ENCODE measurements around the gene KPRP. TPM values are rescaled to one million over a fixed set of nuclear protein-coding genes. Genes with fewer than 3 reads are reported as not detected.

The KPRP gene
- polyA plus RNA-seq, 1 donor (not counting 4 experiments of a cell fraction or from before 2014, with no cell fraction given), result 0.90 TPM

- Histone ChIP-seq H2AFZ (ENCODE audit: control insufficient read depth, low read length) (no peak overlapping the region), H3K27me3 (ENCODE audit: control insufficient read depth, extremely low read depth, insufficient read depth, low read length) (no peaks in the 10 kb centered on the region), H3K4me1 (ENCODE audit: control insufficient read depth, extremely low read depth, insufficient read depth, low read length) (peaks cover 33% of the 10 kb centered on the region), H3K9ac (ENCODE audit: control insufficient read depth, extremely low read depth, insufficient read depth, low read length) (no peak overlapping the region), H3K9me1 (ENCODE audit: control insufficient read depth, extremely low read depth, insufficient read depth, low read length) (no peaks in the 10 kb centered on the region), H3K27ac (ENCODE audit: control insufficient read depth, insufficient read depth, low read length) (no peak overlapping the region), H3K79me2 (ENCODE audit: control insufficient read depth, insufficient read depth, low read length) (no peaks in the 10 kb centered on the region), H3K9me3 (ENCODE audit: control insufficient read depth, low read depth, low read length) (no peaks in the 10 kb centered on the region), H3K4me3 (ENCODE audit: control insufficient read depth in 2 of 3, extremely low read depth in 1 of 3, insufficient read depth in 2 of 3, low read depth in 1 of 3, low read length in 3 of 3) (no peak overlapping the region), H3K36me3 (ENCODE audit: control insufficient read depth in 2 of 2, extremely low read depth in 1 of 2, insufficient read depth in 2 of 2, low read length in 2 of 2) (no peaks in the 10 kb centered on the region), H4K20me1 (ENCODE audit: control insufficient read depth, extremely low read depth, insufficient read depth, low read length) (no peaks in the 10 kb centered on the region), H3K4me2 (ENCODE audit: control insufficient read depth, extremely low read depth, insufficient read depth, low read depth, low read length) (no peak overlapping the region)
- FAIRE-seq (no peak), DNase-seq (ENCODE audit: low read depth, low spot score) (no peak)
- no peak for TF ChIP-seq EZH2 (IDR thresholded peaks at IDR 0.05; ENCODE audit: low read length)
- TF ChIP-seq, protein P1, sequence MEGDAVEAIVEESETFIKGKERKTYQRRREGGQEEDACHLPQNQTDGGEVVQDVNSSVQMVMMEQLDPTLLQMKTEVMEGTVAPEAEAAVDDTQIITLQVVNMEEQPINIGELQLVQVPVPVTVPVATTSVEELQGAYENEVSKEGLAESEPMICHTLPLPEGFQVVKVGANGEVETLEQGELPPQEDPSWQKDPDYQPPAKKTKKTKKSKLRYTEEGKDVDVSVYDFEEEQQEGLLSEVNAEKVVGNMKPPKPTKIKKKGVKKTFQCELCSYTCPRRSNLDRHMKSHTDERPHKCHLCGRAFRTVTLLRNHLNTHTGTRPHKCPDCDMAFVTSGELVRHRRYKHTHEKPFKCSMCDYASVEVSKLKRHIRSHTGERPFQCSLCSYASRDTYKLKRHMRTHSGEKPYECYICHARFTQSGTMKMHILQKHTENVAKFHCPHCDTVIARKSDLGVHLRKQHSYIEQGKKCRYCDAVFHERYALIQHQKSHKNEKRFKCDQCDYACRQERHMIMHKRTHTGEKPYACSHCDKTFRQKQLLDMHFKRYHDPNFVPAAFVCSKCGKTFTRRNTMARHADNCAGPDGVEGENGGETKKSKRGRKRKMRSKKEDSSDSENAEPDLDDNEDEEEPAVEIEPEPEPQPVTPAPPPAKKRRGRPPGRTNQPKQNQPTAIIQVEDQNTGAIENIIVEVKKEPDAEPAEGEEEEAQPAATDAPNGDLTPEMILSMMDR (optimal IDR thresholded peaks at IDR 0.05 in 1 of 3, IDR thresholded peaks at IDR 0.05 in 1 of 3, conservative IDR thresholded peaks at IDR 0.05 in 1 of 3; ENCODE audit: extremely low read depth in 1 of 3, insufficient read depth in 2 of 3, low read length in 3 of 3), result no peak
- dilution Hi-C loops (cut with MboI; ENCODE audit: extremely low pct_ligation_motif_present, low sequenced_read_pairs), result no loop called here
Measured at GRCh38 chr1:152745765-152746444, 11.9 kb upstream of the KPRP start.

- Histone ChIP-seq H3K9me1 (ENCODE audit: control insufficient read depth, extremely low read depth, insufficient read depth, low read length) (no peaks in the 10 kb centered on the region), H3K79me2 (ENCODE audit: control insufficient read depth, insufficient read depth, low read length) (no peaks in the 10 kb centered on the region), H3K27me3 (ENCODE audit: control insufficient read depth, extremely low read depth, insufficient read depth, low read length) (no peaks in the 10 kb centered on the region), H3K4me2 (ENCODE audit: control insufficient read depth, extremely low read depth, insufficient read depth, low read depth, low read length) (no peak overlapping the region), H3K4me3 (ENCODE audit: control insufficient read depth in 2 of 3, extremely low read depth in 1 of 3, insufficient read depth in 2 of 3, low read depth in 1 of 3, low read length in 3 of 3) (no peak overlapping the region), H2AFZ (ENCODE audit: control insufficient read depth, low read length) (no peak overlapping the region), H3K27ac (ENCODE audit: control insufficient read depth, insufficient read depth, low read length) (no peak overlapping the region), H3K9ac (ENCODE audit: control insufficient read depth, extremely low read depth, insufficient read depth, low read length) (no peak overlapping the region), H4K20me1 (ENCODE audit: control insufficient read depth, extremely low read depth, insufficient read depth, low read length) (no peaks in the 10 kb centered on the region), H3K9me3 (ENCODE audit: control insufficient read depth, low read depth, low read length) (no peaks in the 10 kb centered on the region), H3K4me1 (ENCODE audit: control insufficient read depth, extremely low read depth, insufficient read depth, low read length) (peaks cover 41% of the 10 kb centered on the region), H3K36me3 (ENCODE audit: control insufficient read depth in 2 of 2, extremely low read depth in 1 of 2, insufficient read depth in 2 of 2, low read length in 2 of 2) (no peaks in the 10 kb centered on the region)
- no peak for DNase-seq (ENCODE audit: low read depth, low spot score)
- FAIRE-seq, result no peak
- TF ChIP-seq, protein P1 (optimal IDR thresholded peaks at IDR 0.05 in 1 of 3, IDR thresholded peaks at IDR 0.05 in 1 of 3, conservative IDR thresholded peaks at IDR 0.05 in 1 of 3; ENCODE audit: extremely low read depth in 1 of 3, insufficient read depth in 2 of 3, low read length in 3 of 3), result no peak
- TF ChIP-seq EZH2 (IDR thresholded peaks at IDR 0.05; ENCODE audit: low read length), result no peak
- dilution Hi-C loops (cut with MboI; ENCODE audit: extremely low pct_ligation_motif_present, low sequenced_read_pairs), result no loop called here
Measured at GRCh38 chr1:152747831-152748230, 10.0 kb upstream of the KPRP start.

All from keratinocyte (primary cell).